Measurements from ENCODE around the gene SPACDR. TPM values are rescaled to one million over a fixed set of nuclear protein-coding genes. Genes with fewer than 3 reads are reported as not detected.
A peak's percentile ranks its signal among the peaks of the same experiment; 100 is the strongest.
"Not testable (repeated sequence)": the region's sequence is repeated elsewhere in the genome, so short reads cannot be mapped to it uniquely, and the experiment has no call there.

Gene SPACDR
- total RNA-seq, 2 donors from 2014 or later, result not detected

DNA sequence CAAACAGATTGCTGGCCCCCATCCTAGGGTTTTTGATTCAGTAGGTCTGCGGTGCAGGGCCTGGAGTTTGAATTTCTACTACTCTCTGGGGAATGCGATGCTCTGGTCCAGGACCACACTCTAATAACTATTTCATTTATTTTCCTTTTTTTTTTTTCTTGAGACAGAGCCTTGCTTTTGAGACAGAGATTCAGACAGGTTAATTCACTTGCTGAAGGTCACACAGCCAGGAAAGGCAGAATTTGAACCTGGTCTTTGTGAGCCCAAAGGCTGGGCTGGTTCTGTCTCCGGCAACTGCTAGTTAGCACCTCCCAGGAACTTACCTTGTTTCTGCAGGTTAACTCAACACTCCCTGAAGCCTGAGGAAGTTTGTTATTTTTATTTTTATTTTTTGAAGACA is 11.5 kb downstream of the SPACDR start:
- Histone ChIP-seq H3K27me3 (no peaks in the 10 kb centered on the region), H3K4me1 (peaks cover 0 to 12% of the 10 kb centered on the region in 2 donors), H3K4me3 (no peak overlapping the region), H3K9me3 (no peaks in the 10 kb centered on the region), H3K27ac (no peak overlapping the region), H3K36me3 (no peaks in the 10 kb centered on the region)
- TF ChIP-seq, protein P1, sequence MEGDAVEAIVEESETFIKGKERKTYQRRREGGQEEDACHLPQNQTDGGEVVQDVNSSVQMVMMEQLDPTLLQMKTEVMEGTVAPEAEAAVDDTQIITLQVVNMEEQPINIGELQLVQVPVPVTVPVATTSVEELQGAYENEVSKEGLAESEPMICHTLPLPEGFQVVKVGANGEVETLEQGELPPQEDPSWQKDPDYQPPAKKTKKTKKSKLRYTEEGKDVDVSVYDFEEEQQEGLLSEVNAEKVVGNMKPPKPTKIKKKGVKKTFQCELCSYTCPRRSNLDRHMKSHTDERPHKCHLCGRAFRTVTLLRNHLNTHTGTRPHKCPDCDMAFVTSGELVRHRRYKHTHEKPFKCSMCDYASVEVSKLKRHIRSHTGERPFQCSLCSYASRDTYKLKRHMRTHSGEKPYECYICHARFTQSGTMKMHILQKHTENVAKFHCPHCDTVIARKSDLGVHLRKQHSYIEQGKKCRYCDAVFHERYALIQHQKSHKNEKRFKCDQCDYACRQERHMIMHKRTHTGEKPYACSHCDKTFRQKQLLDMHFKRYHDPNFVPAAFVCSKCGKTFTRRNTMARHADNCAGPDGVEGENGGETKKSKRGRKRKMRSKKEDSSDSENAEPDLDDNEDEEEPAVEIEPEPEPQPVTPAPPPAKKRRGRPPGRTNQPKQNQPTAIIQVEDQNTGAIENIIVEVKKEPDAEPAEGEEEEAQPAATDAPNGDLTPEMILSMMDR (IDR thresholded peaks at IDR 0.05), result no peak
- no peak for DNase-seq (ENCODE audit: low spot score)

DNA sequence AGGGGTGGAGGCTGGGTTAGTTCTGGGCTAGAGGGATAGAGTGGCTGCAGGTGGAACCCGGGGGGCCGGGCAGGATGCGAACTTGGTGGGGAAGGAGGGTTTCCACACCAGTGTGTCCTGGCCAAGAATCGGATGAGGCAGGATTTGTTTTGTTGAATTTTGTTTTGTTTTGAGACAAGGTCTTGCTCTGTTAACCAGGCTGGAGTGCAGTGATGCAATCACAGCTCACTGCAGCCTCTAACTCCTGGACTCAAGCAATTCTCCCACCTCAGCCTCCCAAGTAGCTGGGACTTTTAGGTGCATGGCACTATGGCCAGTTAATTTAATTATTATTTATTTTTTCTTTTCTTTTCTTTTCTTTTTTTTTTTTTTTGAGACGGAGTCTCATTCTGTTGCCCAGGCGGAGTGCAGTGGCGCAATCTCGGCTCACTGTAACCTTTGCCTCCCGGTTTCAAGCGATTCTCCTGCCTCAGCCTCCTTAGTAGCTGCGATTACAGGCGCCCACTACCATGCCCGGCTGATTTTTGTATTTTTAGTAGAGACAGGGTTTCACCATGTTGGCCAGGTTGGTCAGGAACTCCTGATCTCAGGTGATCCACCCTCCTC is 14.8 kb downstream of the SPACDR start:
- peaks cover 0 to 24% of the 10 kb centered on the region in 2 donors for H3K4me1 ChIP-seq
- TF ChIP-seq, protein P1 (IDR thresholded peaks at IDR 0.05), result no peak
- H3K27me3 ChIP-seq, result no peaks in the 10 kb centered on the region
- H3K36me3 ChIP-seq, result no peaks in the 10 kb centered on the region
- H3K4me3 ChIP-seq, result no peak overlapping the region
- peak overlapping the region; percentile 77 to 94 for H3K27ac ChIP-seq
- DNase-seq (ENCODE audit: low spot score), result no peak
- H3K9me3 ChIP-seq, result no peaks in the 10 kb centered on the region

DNA sequence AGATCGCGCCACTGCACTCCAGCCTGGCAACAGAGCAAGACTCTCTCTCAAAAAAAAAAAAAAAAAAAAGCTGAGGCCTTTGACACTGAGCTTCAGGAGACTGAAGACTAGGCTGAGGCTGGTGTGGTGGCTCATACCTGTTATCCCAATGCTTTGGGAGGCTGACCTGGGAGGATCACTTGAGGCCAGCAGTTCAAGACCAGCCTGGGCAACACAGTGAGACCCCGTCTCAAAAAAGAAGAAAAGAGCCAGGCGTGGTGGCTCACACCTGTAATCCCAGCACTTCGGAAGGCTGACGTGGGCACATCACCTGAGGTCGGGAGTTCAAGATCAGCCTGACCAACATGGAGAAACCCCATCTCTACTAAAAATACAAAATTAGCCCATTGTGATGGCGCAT is 16.7 kb downstream of the SPACDR start:
- not testable (repeated sequence) for DNase-seq (ENCODE audit: low spot score); H3K4me3 ChIP-seq; H3K27ac ChIP-seq; H3K36me3 ChIP-seq; H3K9me3 ChIP-seq; H3K27me3 ChIP-seq
- peaks cover 0 to 34% of the 10 kb centered on the region in 2 donors for H3K4me1 ChIP-seq

DNA sequence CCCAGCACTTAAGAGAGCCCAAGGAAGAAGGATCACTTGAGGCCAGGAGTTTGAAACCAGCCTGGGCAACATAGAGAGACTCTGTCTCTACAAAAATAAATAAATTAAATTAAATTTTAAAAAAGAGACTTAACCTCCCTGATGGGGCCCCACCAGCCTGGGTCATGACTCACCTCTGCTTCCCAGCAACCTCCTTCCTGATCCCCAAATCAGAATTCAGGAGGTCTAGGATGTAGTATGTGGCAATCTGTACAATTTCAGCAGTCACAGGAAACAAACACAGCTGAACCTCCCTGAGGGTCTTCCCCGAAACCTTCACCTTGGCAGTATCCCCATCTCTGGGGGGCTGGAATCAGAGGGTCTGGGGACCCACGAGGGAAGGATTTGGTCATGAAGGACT is 18.0 kb downstream of the SPACDR start:
- H3K4me1 ChIP-seq, result peaks cover 0 to 34% of the 10 kb centered on the region in 2 donors
- no peaks in the 10 kb centered on the region for H3K36me3 ChIP-seq
- DNase-seq (ENCODE audit: low spot score), result no peak
- no peaks in the 10 kb centered on the region for H3K9me3 ChIP-seq
- no peak overlapping the region for H3K27ac ChIP-seq
- no peaks in the 10 kb centered on the region for H3K27me3 ChIP-seq
- TF ChIP-seq, protein P1 (IDR thresholded peaks at IDR 0.05), result no peak
- no peak overlapping the region for H3K4me3 ChIP-seq

DNA sequence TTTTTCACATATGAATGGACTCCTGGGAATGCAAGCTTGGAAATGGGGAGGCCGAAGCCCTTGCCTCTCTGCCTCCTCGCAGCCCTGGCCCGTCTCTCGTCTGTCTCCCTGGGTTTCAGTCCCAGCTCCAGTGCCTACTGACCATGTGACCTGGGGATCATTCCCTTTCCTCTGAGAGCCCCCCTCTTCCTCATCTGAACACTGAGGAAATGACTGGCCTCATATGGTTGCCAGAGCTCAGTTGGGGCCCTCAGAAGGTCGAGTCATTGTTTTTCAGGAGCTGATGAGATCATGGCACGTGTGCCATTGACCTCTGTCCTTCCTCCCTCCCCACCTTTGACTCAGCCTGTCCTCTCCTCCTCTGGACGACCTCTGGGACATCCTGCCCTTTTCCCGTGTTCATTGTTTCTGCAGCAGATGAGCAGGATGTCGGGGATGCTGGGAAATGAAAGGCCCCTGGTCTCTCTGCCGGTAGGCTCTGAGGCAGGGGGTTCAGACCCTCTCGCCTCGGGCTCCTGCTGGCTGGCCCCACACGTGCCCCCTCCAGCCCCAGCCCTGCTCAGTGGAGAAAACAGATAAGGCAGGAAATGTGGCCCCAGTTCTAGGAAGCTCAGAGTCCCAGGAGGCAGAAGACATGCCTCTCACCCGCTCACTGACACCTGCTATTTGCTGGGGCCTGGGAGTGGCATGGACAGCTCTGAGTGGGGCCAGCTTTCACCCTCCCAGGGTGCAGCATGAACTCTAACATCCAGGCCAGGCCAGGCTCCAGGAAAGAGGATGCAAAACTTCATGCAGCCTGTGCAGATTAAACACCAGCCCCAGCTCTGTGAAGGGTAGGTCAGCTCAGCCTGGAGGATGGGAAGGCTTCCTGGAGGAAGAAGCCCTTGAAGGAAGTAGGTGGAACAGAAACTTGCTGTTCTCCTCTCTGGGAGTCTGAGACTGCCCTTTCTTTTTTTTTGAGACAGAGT is 19.5 kb downstream of the SPACDR start:
- no peak overlapping the region for H3K4me3 ChIP-seq
- H3K4me1 ChIP-seq, result peaks cover 0 to 22% of the 10 kb centered on the region in 2 donors
- H3K9me3 ChIP-seq, result no peaks in the 10 kb centered on the region
- H3K27ac ChIP-seq, result peak overlapping the region; percentile 62 to 66
- H3K36me3 ChIP-seq, result no peaks in the 10 kb centered on the region
- TF ChIP-seq, protein P1 (IDR thresholded peaks at IDR 0.05), result no peak
- H3K27me3 ChIP-seq, result no peaks in the 10 kb centered on the region
- DNase-seq (ENCODE audit: low spot score), result peak; percentile 75

DNA sequence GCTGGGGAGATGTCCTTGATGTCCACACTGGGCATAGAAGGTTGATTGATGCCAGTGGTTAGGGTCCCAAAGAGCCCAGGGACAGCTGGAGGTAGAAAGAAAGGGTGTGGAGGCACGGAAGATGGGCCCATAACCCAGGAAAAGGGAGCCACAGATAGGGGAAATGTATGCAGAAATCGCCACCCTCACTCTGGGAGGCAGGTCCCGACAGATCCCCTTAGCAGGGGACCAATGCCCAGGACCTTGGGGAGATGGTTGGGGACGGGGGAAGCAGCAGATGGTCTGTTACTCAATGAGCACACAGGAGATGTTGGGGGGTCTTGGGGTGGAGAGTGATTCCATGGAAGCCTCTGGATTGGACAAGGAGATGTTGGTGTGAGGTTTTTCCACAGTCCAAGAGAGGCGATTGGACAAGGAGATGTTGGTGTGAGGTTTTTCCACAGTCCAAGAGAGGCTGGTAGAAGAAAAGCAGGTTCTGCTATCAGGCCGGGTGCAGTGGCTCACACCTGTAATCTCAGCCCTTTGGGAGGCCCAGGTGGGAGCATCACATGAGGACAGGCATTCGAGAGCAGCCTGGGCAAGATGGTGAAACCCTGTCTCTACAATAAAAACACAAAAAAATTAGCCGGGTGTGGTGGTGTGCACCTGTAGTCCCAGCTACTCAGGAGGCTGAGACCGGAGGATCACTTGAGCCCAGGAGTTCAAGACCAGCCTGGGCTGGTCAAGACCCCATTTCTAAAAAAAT is 20.8 kb downstream of the SPACDR start:
- peak overlapping the region in 1 of 2 donors; percentile 62 for H3K27ac ChIP-seq
- H3K36me3 ChIP-seq, result no peaks in the 10 kb centered on the region
- H3K27me3 ChIP-seq, result no peaks in the 10 kb centered on the region
- no peak overlapping the region for H3K4me3 ChIP-seq
- no peak for DNase-seq (ENCODE audit: low spot score)
- TF ChIP-seq, protein P1 (IDR thresholded peaks at IDR 0.05), result no peak
- H3K4me1 ChIP-seq, result peaks cover 0 to 22% of the 10 kb centered on the region in 2 donors
- H3K9me3 ChIP-seq, result no peaks in the 10 kb centered on the region
